RPMI7951 (cell line): ENCODE results near the gene ADAMTS17. TPM values are rescaled to one million over a fixed set of nuclear protein-coding genes. Genes with fewer than 3 reads are reported as not detected.
A peak's percentile ranks its signal among the peaks of the same experiment; 100 is the strongest.

ENCODE experiments used
- DNase-seq: peaks from one replicate; pipeline ENCODE4 v3.0.0-alpha.2; 2012; ENCODE audit warnings: low read depth
- total RNA-seq: library from RNA; depleted of rRNA; stranded (reverse); fragments of >200 nt; shearing (Covaris generic); gene quantifications from 2 replicates; pipeline ENCODE4 v1.2.3, GENCODE V29; 2014

Gene ADAMTS17
- total RNA-seq, 1 experiment from 2014 or later = 1.6 TPM

- DNase-seq = no peak
Measured at GRCh38 chr15:100170291-100171210, 171.2 kb downstream of the ADAMTS17 start.

DNA sequence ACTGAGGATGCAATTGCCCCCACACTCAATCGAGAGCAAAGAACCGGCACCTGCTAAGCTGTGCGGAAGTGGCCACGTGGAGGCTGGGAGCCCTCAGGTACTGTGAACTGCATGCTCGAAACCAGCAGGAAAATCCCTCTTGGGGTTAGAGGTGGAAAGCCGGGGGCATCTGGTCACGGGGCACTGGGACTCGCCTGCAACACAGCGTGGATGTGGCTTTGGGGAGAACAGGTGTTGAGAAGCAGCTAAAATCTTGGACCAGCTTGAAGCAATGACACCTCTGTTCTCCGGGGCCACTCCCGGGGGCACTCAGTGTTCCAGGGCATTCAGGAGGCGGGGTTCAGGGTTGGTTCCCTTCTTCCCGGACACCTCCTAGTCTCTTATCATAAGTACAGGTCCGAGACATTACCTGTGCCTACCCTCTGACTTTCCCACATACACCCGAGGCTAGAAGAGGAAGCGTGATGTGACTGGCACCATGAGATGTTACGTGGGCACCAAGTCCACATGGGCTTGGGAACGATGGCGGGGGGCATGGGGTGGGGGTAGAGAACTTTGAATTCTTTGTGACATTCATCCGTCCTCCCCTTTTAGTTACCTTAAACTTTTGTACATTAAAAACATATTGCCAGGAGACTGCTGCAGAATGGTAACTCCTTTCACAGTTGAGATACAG is 172.0 kb downstream of the ADAMTS17 start:
- no peak for DNase-seq

DNA sequence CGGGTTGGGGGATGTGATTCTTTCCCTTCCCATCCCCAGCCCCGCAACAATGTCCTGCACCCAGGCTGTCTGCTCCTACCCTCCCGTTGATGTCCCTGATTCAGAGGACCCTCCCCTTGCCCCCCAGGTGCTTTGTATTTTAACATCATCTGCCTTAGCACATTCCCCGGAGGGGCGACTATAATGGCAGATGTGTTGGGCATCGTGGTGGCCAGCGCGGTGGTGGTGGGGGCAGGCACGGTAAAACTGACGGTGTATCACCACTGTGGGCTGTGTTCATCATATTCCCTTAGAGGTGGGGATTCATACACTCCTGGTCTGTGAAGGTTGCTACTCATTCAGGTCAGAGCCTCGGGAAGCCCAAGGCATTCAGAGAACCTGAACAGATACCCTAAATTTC is 173.0 kb downstream of the ADAMTS17 start:
- no peak for DNase-seq

DNA sequence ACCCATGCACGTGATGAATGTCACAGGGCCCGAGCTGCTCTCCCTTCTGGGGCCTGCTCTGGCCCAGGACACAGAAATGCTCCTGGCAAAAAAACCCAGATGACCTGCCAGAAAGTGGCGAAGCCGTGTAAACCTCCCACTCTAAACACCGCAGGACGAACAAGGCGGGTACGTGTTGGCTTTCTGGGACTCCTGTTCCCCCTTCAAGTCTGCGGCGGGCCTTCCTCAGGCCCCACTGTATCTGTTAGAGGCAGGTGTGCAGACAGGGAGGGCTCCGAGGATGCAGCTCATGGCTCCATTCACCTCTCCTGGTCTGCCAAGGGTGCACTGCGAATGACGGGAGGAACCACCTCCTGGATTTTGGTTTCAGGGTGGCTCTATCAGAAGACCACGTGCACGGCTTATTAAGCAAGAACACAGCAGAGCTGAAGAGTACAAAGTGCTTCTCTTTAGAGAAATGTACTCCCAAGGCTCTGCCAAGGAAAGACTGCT is 173.8 kb downstream of the ADAMTS17 start:
- no peak for DNase-seq

DNA sequence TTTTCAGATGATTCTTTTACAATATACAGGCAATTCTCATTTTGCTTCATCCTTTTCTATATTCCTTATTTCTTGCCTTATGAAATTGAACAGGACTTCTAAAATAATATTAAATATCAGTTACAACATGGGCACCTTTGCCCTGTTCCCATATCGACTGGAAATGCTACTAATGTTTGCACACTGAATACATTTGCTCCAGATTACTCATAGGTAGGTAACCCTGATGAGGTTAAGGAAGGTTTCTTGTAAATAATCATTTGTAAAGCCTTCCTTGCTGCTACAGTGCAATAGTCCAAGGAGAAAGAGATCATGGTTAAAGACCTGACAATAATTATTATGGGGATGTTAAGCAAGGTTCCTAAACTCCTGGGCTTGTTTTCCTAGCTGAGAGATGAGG is 175.5 kb downstream of the ADAMTS17 start:
- no peak for DNase-seq

- no peak for DNase-seq
Measured at GRCh38 chr15:100163961-100164360, 177.8 kb downstream of the ADAMTS17 start.

DNA sequence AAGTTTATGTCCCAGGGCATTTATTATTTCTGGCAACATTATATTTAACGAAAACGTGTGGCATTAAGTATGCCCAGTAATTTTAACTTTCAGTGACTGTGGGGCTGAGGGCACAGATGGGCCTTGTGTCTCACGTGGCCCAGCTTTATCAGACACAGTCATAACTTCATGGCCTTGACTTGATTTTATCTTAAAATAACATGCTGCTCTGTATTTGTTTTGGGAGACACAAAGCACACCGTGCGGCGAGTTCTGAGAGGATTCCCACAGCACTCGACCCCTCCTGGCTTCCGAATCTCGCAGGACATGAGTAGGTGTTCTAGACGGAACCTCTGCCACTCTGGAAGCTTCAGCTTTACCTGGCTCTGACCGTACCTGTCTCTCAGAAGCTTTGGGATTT is 180.8 kb downstream of the ADAMTS17 start:
- no peak for DNase-seq

- no peak for DNase-seq
Measured at GRCh38 chr15:100159436-100159835, 182.3 kb downstream of the ADAMTS17 start.

GRCh38 chr15:100158356-100158755 is 183.4 kb downstream of the ADAMTS17 start:
- DNase-seq = no peak

DNA sequence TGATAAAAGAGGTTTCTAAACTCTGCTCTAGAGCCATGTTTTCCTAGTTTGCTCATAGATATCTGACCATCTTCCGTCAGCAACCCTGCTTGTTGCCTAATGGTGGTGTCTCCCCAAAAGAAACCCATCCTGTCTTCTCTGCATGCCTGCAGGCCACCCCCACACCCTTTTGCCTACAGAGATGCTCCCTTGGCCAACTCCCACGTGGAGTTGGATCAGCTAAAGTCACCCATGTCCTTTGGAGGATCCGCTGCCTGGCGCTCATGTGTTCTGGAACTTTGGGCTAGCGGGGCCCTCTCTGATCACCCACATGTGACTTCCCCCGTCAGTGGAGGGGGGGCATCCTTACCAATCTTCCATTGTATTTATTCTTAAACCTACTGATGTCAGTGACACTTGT is 185.6 kb downstream of the ADAMTS17 start:
- DNase-seq = no peak

GRCh38 chr15:100154338-100154737 is 187.4 kb downstream of the ADAMTS17 start:
- DNase-seq = no peak

DNA sequence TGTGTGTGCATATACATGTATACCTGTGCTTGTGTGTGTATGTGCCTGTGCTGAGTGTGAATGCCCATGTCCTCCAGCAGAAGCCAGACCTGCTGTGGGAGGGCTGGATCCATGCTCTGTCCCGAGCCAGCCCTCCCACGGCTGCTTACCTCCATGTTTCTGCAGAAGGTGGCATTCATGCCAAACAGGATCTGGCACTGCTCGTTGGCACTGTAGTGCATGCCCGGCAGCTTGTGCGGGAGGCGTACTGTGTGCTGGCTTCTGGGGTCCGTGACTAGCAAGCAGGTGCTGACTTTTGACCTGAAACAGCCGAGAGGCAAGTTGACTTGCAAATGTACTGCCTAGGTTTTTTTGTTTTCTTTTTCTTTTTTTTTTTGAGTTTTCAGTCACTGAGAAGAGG is 189.3 kb downstream of the ADAMTS17 start:
- no peak for DNase-seq

- DNase-seq = no peak
Measured at GRCh38 chr15:100150906-100151305, 190.9 kb downstream of the ADAMTS17 start.

DNA sequence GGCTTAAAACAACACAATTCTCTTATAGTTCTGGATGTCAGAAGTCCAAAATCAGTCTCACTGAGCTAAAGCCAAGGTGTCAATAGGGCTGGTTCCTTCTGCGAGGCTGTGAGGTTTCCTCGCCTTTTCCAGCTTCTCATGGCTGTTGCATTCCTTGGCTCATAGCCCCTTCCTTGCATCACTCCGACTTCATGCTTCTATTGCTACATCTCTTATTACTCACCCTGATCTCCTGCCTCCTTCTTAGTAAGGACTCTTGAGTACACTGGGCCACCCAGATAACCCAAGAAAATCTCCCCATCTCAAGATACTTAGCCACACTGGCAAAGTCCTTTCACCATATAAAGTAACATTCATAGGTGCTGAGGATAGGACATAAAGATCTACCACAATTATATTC is 193.9 kb downstream of the ADAMTS17 start:
- no peak for DNase-seq

- DNase-seq = no peak
Measured at GRCh38 chr15:100143378-100143777, 198.4 kb downstream of the ADAMTS17 start.

GRCh38 chr15:100141311-100142001 is 200.3 kb downstream of the ADAMTS17 start:
- peak; percentile 56 for DNase-seq

GRCh38 chr15:100140527-100141308 is 201.1 kb downstream of the ADAMTS17 start:
- DNase-seq = no peak

- DNase-seq = no peak
Measured at GRCh38 chr15:100134586-100134985, 207.2 kb downstream of the ADAMTS17 start.

- no peak for DNase-seq
Measured at GRCh38 chr15:100134089-100134583, 207.6 kb downstream of the ADAMTS17 start.

- no peak for DNase-seq
Measured at GRCh38 chr15:100133001-100133400, 208.8 kb downstream of the ADAMTS17 start.

GRCh38 chr15:100132309-100132708 is 209.5 kb downstream of the ADAMTS17 start:
- DNase-seq = no peak
